IPS-20b (cell line): ENCODE results near the gene RAI1.

ENCODE experiments used
- H3K27ac ChIP-seq: one replicate; pipeline ENCODE4 v1.5.1; 2013; ENCODE audit warnings: low read length
- H3K27me3 ChIP-seq: 2 replicates; pipeline ENCODE4 v1.6.1; 2013; ENCODE audit warnings: mild to moderate bottlenecking, low read length, inconsistent platforms; ENCODE audit not compliant: insufficient read depth
- H3K36me3 ChIP-seq: 2 replicates; pipeline ENCODE4 v1.6.1; 2013; ENCODE audit warnings: low read depth, mild to moderate bottlenecking, inconsistent platforms, low read length, moderate library complexity; ENCODE audit not compliant: insufficient read depth
- H3K4me1 ChIP-seq: 2 replicates; pipeline ENCODE4 v1.6.1; 2013; ENCODE audit warnings: mild to moderate bottlenecking, control low read depth, inconsistent platforms, low read length, moderate library complexity; ENCODE audit not compliant: insufficient read depth
- H3K4me3 ChIP-seq: 2 replicates; pipeline ENCODE4 v1.5.1; 2013; ENCODE audit warnings: mild to moderate bottlenecking, low read length, inconsistent platforms
- H3K9ac ChIP-seq: 2 replicates; pipeline ENCODE4 v1.6.1; 2013; ENCODE audit warnings: low read depth, mild to moderate bottlenecking, inconsistent platforms, low read length, moderate library complexity
- H3K9me3 ChIP-seq: 2 replicates; pipeline ENCODE4 v1.6.1; 2013; ENCODE audit warnings: mild to moderate bottlenecking, low read depth, low read length, inconsistent platforms; ENCODE audit not compliant: insufficient read depth

The RAI1 gene

DNA sequence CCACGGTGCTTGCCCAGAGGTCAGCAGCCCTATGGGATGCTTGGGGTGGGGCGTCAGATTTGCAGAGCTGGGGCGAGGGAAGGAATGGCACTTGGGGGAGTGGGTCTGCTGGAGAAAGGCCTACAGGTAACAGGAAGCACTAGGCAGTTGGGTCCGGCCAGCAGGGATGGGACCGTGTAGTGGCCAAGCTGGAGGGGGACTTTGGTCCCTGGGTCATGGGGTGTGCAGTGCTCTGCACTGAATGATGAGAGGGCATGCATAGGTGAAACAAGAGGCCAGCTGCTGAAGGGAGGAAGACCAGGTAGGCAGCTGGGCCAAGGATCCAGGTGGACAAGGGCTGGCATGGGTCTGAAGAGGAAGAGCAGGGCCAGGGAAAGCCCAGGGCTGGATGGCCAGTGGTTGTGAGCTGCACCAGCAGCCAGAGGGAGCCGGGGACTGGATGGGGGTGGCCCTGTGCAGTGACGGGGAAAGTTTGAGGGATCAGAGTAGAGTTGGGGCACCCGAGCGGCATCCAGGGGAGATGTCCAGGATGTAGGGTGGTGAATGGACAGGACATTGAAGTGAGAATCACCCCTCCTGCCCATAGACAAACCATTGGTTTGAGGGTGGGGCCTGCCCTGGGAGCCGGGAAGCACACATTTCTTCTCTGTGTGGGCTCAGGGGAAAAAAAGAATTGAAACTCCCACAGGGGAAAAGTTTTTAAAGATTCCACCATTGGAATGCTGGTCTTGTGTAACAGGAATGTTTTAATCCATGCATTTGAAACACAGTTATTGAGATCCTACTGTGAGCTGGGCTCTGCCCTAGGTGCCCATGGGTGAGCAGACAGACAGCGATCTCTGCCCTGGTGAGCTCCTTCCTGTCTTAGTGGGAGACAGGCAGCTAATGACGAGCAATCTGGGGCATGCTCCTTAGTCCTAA lies 25.1 kb downstream of the RAI1 start:
- Histone ChIP-seq H3K9me3 (no peaks in the 10 kb centered on the region), H3K36me3 (no peaks in the 10 kb centered on the region), H3K4me1 (peaks cover 4% of the 10 kb centered on the region), H3K27me3 (peaks cover 96% of the 10 kb centered on the region), H3K9ac (no peak overlapping the region), H3K27ac (no peak overlapping the region), H3K4me3 (no peak overlapping the region)

DNA sequence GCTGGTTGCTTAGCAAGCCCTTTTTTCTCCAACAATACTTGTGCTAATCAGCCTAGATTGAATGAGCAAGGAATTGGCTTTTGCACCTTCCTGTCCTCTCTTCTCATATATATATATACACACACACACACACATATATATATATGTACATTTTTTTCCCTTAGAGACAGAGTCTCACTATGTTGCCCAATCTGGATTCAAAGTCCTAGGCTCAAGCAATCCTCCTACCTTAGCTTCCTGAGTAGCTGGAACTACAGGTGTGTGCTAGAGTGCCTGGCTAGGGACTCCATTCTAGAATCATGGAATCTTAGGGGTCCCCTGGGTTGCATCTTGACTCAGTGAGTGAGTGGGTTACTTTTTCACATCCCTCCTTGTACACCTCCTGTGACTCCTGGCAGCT lies 27.0 kb downstream of the RAI1 start:
- no peaks in the 10 kb centered on the region for H3K9me3 ChIP-seq
- no peak overlapping the region for H3K4me3 ChIP-seq
- no peaks in the 10 kb centered on the region for H3K36me3 ChIP-seq
- no peak overlapping the region for H3K9ac ChIP-seq
- peaks cover 13% of the 10 kb centered on the region for H3K4me1 ChIP-seq
- H3K27ac ChIP-seq: no peak overlapping the region
- peaks cover 96% of the 10 kb centered on the region for H3K27me3 ChIP-seq

DNA sequence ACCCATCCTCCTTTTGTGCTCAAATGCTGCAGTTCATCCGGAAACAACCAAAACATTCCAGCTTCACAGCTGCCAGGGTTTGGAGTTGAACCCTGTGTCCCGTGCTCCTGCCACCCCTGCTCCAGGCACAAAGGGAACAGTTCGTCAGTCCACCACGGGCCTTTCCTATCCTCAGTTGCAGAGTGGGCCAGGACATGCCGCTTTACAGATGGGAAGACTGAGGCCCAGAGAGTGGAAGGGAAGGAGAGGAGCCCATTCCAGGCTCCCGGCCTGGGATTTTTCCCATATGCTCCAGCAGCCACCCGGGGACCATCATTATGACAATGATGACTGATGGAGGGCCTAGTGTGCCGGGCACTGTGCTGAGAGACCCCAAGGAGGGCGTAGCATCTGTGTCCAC lies 27.6 kb downstream of the RAI1 start:
- Histone ChIP-seq H3K4me3 (no peak overlapping the region), H3K36me3 (no peaks in the 10 kb centered on the region), H3K27ac (no peak overlapping the region), H3K9me3 (no peaks in the 10 kb centered on the region), H3K27me3 (peaks cover 95% of the 10 kb centered on the region), H3K4me1 (peaks cover 13% of the 10 kb centered on the region), H3K9ac (no peak overlapping the region)

DNA sequence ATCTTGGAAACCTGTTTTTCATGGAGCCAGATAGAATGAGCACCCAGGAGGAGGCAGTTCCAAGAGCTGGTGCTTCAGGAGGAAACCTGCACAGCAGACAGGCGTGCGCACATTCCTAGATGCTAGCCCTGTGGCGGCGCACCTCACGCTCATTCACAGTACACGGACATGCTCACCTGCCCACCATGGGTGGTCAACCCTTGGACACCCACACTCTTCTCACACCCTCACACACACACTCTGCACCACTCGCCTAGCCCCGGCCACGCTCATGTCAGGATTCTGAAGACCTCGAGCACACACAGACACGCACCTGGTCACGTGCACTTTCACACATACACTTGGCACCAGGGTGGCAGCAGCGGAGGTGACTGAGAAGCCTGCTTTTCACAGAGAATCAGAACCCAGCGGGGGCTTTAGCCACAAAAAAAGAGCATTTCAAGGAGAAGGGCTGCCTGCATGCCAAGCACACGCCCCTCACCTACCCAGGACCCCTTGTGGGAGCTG lies 28.6 kb downstream of the RAI1 start:
- Histone ChIP-seq H3K9ac (no peak overlapping the region), H3K9me3 (no peaks in the 10 kb centered on the region), H3K4me3 (no peak overlapping the region), H3K4me1 (peaks cover 17% of the 10 kb centered on the region), H3K27ac (no peak overlapping the region), H3K27me3 (peaks cover 95% of the 10 kb centered on the region), H3K36me3 (no peaks in the 10 kb centered on the region)

DNA sequence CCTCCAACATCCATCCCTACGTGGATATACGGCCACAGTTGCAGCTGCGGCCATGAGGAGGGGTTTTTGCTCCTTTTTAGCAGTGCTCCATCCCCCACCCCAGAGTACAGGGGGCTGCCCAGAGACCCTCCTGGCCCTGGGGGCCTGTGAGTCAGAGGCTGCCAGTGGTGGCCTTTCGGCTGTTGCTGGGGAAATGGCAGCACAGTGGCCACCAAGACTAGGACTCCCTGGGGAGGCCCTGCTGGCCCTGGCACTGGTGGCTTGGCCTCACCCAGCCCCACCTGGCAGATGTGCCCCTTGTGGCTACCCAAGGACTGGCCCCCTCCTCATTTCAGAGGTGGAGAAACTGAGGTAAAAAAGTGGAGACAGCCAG lies 29.1 kb downstream of the RAI1 start:
- H3K27ac ChIP-seq: no peak overlapping the region
- H3K9me3 ChIP-seq: no peaks in the 10 kb centered on the region
- H3K27me3 ChIP-seq: peaks cover 95% of the 10 kb centered on the region
- H3K36me3 ChIP-seq: no peaks in the 10 kb centered on the region
- H3K4me1 ChIP-seq: peaks cover 17% of the 10 kb centered on the region
- H3K9ac ChIP-seq: no peak overlapping the region
- H3K4me3 ChIP-seq: no peak overlapping the region

DNA sequence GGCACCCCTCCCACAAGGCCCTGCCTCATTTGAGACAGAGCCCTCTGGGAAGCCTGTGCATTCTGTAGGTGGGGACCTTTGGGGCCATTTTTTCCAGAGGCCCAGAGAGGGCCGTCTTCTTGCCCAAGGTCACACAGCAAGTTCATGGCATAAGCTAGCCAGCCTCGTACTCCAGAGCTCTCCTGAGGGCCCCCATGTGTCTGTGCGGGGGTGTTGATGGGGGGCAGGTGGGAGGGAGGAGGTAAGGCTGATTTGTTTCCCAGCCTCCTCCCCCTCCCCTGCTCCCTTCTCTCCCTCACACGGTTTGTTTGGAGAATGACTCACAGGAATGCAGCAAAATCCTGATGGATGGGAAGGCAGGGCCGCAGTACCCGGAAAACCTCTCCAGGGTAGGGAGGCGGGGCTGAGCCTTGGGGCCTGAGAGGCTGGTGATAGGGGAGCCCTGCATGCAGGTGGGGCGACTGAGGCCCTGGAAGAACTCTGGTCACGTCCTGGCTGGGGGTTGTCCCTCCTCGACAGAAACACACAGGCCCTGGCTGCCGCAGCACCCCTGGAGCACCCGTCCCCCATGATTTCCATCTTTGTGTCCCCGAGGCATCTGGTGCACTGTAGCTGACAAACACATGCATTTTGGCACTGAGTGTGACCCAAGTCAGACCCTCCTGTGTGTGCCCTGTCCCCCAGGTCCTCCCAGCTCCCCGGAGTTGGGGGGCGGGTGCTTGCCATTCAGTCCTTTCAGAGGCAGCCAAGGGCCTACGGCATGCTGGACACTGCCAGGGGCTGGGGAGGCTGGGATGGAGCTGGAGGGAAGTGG lies 29.7 kb downstream of the RAI1 start:
- H3K9me3 ChIP-seq: no peaks in the 10 kb centered on the region
- peaks cover 95% of the 10 kb centered on the region for H3K27me3 ChIP-seq
- peaks cover 17% of the 10 kb centered on the region for H3K4me1 ChIP-seq
- H3K4me3 ChIP-seq: no peak overlapping the region
- no peaks in the 10 kb centered on the region for H3K36me3 ChIP-seq
- H3K27ac ChIP-seq: no peak overlapping the region
- H3K9ac ChIP-seq: no peak overlapping the region; the same call in 1 of the 2 replicates

DNA sequence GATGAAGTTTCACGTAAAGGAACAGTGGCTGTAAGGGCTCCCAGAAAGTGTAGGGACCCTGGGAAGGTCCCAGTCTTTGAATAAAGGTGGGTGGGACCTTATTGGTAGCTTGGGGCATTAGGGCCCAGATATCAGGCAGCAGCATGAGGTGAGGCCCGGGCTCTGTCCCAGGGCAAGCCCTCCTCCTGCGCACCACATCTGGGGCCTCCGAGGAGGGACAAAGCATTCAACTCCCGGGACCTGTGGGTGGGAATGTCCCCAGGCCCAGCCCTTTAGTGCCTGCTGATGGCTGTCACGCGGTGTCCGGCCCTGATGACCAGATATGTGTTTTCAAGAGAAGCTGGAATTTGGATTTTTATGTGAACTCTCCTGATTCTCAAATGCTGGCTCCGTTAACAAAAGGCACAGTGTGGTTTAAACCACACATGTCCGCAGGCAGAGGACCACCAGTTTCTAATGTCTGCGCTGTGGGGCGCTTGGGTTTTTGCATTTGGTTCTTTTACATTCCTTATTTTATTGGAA lies 30.4 kb downstream of the RAI1 start:
- H3K4me1 ChIP-seq: peaks cover 17% of the 10 kb centered on the region
- H3K9me3 ChIP-seq: no peaks in the 10 kb centered on the region
- no peak overlapping the region for H3K4me3 ChIP-seq
- H3K36me3 ChIP-seq: no peaks in the 10 kb centered on the region
- H3K9ac ChIP-seq: peak overlapping the region; percentile 42; the same call in 1 of the 2 replicates
- no peak overlapping the region for H3K27ac ChIP-seq
- H3K27me3 ChIP-seq: peaks cover 95% of the 10 kb centered on the region

DNA sequence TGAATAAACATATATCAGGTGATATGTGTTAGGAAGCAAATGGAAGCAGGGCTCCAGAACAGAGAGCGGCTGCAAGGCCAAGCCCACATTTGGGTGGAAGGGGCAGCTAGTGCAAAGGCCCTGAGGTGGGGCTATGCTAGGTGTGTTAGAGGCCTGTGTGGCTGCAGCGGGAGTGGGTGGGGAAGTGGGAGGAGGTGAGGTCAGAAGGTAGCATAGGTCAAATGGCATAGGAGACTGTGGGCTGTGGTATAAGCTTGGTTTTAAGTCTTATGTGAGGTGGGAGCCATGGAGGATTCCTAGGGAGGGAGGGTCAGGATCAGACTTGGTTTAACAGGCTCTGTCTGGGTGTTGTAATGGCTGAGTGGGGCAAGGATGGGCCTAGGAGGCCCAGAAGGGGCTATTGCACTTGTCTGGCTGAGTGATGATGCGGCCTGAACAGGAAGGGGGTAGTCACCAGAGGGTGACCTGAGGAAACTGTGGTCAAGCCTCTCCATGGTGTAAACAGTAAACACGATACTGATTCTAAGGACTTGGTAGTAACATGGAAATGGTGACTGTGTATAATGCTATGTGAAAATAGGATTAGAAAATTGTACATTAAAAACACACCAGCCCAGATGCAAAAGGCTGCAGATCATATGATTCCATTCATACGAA lies 31.1 kb downstream of the RAI1 start:
- H3K9ac ChIP-seq: no peak overlapping the region
- H3K27me3 ChIP-seq: peaks cover 95% of the 10 kb centered on the region
- H3K9me3 ChIP-seq: no peaks in the 10 kb centered on the region
- H3K36me3 ChIP-seq: no peaks in the 10 kb centered on the region
- no peak overlapping the region for H3K4me3 ChIP-seq
- H3K4me1 ChIP-seq: peaks cover 17% of the 10 kb centered on the region
- no peak overlapping the region for H3K27ac ChIP-seq

DNA sequence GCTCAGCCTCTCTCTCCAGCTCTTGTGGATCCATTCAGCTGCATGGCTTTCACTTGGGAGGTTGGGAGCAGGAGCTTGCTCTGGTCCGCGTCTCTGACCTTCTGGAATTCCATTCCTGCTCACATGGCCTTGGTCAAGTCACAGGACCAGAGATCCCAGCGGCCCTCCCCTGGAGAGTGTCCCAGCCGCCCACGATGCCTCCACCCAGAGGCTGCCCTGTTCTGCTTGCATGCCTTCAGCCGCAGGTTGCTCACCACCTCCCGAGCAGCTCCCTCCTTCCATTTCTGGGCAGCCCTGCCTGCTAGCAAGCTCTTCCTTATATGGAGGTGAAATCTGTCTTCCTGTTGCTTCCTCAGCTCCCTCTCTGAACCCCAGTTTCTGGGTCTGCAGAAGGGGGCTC lies 32.6 kb downstream of the RAI1 start:
- Histone ChIP-seq H3K4me3 (no peak overlapping the region), H3K27me3 (peaks cover 95% of the 10 kb centered on the region), H3K27ac (no peak overlapping the region), H3K36me3 (no peaks in the 10 kb centered on the region), H3K9me3 (no peaks in the 10 kb centered on the region), H3K9ac (peak overlapping the region; percentile 4; the same call in 1 of the 2 replicates), H3K4me1 (peaks cover 17% of the 10 kb centered on the region)

DNA sequence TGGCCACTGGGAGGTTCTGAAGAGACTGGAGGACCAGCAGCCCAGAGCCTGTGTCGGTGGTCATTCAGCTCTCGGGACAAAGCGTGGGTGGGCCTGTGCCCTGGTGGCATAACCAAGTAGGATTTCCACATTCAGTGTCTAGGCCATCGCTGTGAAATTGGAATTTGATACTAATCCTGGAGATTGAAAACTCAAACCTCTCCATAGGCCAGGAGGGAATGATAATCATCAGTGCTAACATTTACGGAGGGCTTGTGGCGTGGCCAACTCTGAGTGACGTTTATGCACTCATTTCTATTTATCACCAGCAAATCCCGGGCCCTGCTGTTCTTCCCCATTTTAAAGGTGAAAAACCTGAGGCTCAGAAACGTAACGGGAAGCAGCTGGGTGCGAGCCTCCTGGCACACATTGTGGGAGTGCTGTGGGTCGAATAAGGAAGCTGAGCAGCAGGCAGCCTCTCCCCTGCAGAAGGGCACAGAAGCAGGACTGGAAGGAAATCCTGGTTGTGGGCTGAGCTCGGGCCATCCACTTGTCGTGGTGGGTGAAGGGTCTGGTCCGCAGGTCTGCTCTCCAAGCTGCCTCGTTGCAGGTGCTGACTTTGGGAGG lies 33.1 kb downstream of the RAI1 start:
- Histone ChIP-seq H3K9ac (peak overlapping the region; percentile 4; the same call in 1 of the 2 replicates), H3K9me3 (no peaks in the 10 kb centered on the region), H3K27me3 (peaks cover 95% of the 10 kb centered on the region), H3K4me3 (no peak overlapping the region), H3K4me1 (peaks cover 17% of the 10 kb centered on the region), H3K36me3 (no peaks in the 10 kb centered on the region), H3K27ac (no peak overlapping the region)

DNA sequence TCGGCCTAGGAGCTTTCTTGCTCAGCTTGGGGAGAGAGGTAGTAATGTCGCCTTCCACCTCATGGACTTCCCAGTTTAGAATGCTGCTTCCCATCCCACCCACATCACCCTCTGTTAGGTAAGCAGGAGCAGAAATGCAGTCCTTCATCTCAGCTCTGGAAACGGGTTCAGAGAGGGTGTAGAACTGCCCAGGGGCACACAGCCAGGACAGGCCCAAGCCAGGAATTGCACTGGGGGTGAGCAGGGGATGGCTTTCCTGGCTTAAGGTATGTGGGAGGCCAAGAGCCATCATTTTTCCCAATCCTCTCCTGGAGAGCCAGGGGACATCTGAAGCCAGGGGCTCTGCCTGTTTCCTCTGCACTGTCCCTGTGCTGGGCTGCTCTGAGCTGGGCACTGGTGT lies 33.6 kb downstream of the RAI1 start:
- Histone ChIP-seq H3K27ac (no peak overlapping the region), H3K27me3 (peaks cover 95% of the 10 kb centered on the region), H3K9ac (no peak overlapping the region)

More for the DNA sequence above, 33.6 kb downstream of the RAI1 start:
- H3K4me3 ChIP-seq: no peak overlapping the region
- no peaks in the 10 kb centered on the region for H3K9me3 ChIP-seq
- H3K36me3 ChIP-seq: no peaks in the 10 kb centered on the region
- H3K4me1 ChIP-seq: peaks cover 17% of the 10 kb centered on the region
